ENCODE results near the gene CADM2. TPM values are rescaled to one million over a fixed set of nuclear protein-coding genes. Genes with fewer than 3 reads are reported as not detected.

Gene CADM2
- polyA plus RNA-seq, 1 donor from 2014 or later, result 4.5 TPM

DNA sequence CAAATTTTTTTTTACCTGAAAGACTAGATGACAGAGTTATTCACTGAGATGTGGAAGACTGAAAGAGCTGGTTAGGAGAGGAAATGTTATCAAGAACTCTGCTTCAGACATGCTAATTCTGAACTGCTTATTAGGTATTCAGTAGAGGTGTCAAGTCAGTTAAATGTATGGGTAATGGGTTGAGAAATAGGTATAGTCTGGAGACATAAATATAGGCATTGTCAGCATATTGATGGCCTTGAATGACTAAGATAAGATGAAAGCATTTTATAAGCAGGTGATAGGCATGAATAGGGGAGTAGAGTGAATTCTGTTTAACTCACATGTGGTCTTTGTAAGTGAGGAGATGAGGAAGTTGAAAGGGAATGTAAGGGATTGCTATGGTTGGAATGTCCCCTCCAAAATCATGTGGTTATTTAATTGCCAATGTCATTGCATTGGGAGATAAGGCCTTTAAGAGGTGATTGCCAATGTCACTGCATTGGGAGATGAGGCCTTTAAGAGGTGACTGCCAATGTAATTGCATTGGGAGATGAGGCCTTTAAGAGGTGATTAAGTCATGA lies 904.2 kb downstream of the CADM2 start:
- Histone ChIP-seq H3K9ac (ENCODE audit: low read length) (no peak overlapping the region), H3K9me3 (ENCODE audit: low read length) (no peaks in the 10 kb centered on the region), H3K79me2 (replicated peaks; ENCODE audit: insufficient read depth, low read length) (no peaks in the 10 kb centered on the region), H3K36me3 (ENCODE audit: insufficient read depth, low read length) (no peaks in the 10 kb centered on the region), H3K27me3 (ENCODE audit: insufficient read depth, low read depth, low read length) (no peaks in the 10 kb centered on the region), H3K9me2 (ENCODE audit: insufficient read depth, low read length) (no peaks in the 10 kb centered on the region), H4K20me1 (ENCODE audit: insufficient read depth) (no peaks in the 10 kb centered on the region), H3K4me3 (ENCODE audit: low read length) (no peak overlapping the region), H2AFZ (ENCODE audit: low read depth, low read length) (no peak overlapping the region), H3K27ac (ENCODE audit: low read length) (no peak overlapping the region), H3K4me2 (ENCODE audit: low read length) (no peak overlapping the region), H3F3A (ENCODE audit: insufficient read depth, low read length, poor library complexity, severe bottlenecking) (no peaks in the 10 kb centered on the region)
- TF ChIP-seq EP300 (conservative IDR thresholded peaks at IDR 0.05; ENCODE audit: poor library complexity, severe bottlenecking), result peak; percentile 90
- TF ChIP-seq POLR2AphosphoS5 (IDR thresholded peaks at IDR 0.05), result peak; percentile 59
- TF ChIP-seq, protein P1, sequence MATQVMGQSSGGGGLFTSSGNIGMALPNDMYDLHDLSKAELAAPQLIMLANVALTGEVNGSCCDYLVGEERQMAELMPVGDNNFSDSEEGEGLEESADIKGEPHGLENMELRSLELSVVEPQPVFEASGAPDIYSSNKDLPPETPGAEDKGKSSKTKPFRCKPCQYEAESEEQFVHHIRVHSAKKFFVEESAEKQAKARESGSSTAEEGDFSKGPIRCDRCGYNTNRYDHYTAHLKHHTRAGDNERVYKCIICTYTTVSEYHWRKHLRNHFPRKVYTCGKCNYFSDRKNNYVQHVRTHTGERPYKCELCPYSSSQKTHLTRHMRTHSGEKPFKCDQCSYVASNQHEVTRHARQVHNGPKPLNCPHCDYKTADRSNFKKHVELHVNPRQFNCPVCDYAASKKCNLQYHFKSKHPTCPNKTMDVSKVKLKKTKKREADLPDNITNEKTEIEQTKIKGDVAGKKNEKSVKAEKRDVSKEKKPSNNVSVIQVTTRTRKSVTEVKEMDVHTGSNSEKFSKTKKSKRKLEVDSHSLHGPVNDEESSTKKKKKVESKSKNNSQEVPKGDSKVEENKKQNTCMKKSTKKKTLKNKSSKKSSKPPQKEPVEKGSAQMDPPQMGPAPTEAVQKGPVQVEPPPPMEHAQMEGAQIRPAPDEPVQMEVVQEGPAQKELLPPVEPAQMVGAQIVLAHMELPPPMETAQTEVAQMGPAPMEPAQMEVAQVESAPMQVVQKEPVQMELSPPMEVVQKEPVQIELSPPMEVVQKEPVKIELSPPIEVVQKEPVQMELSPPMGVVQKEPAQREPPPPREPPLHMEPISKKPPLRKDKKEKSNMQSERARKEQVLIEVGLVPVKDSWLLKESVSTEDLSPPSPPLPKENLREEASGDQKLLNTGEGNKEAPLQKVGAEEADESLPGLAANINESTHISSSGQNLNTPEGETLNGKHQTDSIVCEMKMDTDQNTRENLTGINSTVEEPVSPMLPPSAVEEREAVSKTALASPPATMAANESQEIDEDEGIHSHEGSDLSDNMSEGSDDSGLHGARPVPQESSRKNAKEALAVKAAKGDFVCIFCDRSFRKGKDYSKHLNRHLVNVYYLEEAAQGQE (IDR thresholded peaks at IDR 0.05; ENCODE audit: borderline replicate concordance), result no peak
- TF ChIP-seq, protein P2, sequence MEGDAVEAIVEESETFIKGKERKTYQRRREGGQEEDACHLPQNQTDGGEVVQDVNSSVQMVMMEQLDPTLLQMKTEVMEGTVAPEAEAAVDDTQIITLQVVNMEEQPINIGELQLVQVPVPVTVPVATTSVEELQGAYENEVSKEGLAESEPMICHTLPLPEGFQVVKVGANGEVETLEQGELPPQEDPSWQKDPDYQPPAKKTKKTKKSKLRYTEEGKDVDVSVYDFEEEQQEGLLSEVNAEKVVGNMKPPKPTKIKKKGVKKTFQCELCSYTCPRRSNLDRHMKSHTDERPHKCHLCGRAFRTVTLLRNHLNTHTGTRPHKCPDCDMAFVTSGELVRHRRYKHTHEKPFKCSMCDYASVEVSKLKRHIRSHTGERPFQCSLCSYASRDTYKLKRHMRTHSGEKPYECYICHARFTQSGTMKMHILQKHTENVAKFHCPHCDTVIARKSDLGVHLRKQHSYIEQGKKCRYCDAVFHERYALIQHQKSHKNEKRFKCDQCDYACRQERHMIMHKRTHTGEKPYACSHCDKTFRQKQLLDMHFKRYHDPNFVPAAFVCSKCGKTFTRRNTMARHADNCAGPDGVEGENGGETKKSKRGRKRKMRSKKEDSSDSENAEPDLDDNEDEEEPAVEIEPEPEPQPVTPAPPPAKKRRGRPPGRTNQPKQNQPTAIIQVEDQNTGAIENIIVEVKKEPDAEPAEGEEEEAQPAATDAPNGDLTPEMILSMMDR (IDR thresholded peaks at IDR 0.05; ENCODE audit: poor library complexity, severe bottlenecking), result no peak

DNA sequence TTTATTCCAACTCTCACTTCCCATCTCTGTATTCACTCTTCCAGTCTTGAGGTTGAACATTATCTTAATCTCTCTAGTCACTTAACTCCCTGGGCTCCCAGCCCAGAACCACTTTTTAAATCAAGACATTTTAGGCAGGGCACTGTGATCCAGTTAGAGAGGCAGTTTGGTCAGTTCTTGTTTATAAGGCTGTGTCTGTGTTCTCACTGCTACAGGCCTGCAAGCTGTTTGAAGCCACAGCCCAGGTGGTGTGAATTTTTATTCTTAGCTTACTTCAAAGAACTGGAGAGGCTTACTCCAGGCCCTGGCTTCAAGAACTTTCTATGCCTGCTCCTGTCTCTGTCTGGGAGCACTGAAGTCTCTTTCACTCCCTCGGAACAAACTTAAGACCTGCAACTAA lies 906.1 kb downstream of the CADM2 start:
- TF ChIP-seq EP300 (conservative IDR thresholded peaks at IDR 0.05; ENCODE audit: poor library complexity, severe bottlenecking), result no peak
- no peak for TF ChIP-seq EZH2 (IDR thresholded peaks at IDR 0.05; ENCODE audit: borderline replicate concordance, insufficient read depth, low read length, poor library complexity, severe bottlenecking)
- no peak for TF ChIP-seq TAF1 (IDR thresholded peaks at IDR 0.05; ENCODE audit: low read depth)
- TF ChIP-seq RAD21 (conservative IDR thresholded peaks at IDR 0.05), result no peak
- TF ChIP-seq, protein P2 (IDR thresholded peaks at IDR 0.05; ENCODE audit: poor library complexity, severe bottlenecking), result no peak
- TF ChIP-seq, protein P1 (IDR thresholded peaks at IDR 0.05; ENCODE audit: borderline replicate concordance), result no peak
- TF ChIP-seq MXI1 (conservative IDR thresholded peaks at IDR 0.05; ENCODE audit: poor library complexity, severe bottlenecking), result no peak
- no peak for TF ChIP-seq SMC3 (conservative IDR thresholded peaks at IDR 0.05; ENCODE audit: poor library complexity)
- no peak for TF ChIP-seq POLR2AphosphoS5 (IDR thresholded peaks at IDR 0.05)
- no peak overlapping the region for H3K27ac ChIP-seq (ENCODE audit: low read length)

More for the DNA sequence above, 906.1 kb downstream of the CADM2 start:
- Histone ChIP-seq H3K9ac (ENCODE audit: low read length) (no peak overlapping the region), H3K4me2 (ENCODE audit: low read length) (no peak overlapping the region), H3K9me3 (ENCODE audit: low read length) (no peaks in the 10 kb centered on the region), H3K27me3 (ENCODE audit: insufficient read depth, low read depth, low read length) (no peaks in the 10 kb centered on the region), H2AFZ (ENCODE audit: low read depth, low read length) (no peak overlapping the region), H3K9me2 (ENCODE audit: insufficient read depth, low read length) (no peaks in the 10 kb centered on the region), H3K4me3 (ENCODE audit: low read length) (no peak overlapping the region), H3K36me3 (ENCODE audit: insufficient read depth, low read length) (no peaks in the 10 kb centered on the region), H3F3A (ENCODE audit: insufficient read depth, low read length, poor library complexity, severe bottlenecking) (no peaks in the 10 kb centered on the region), H4K20me1 (ENCODE audit: insufficient read depth) (no peaks in the 10 kb centered on the region), H3K79me2 (replicated peaks; ENCODE audit: insufficient read depth, low read length) (no peaks in the 10 kb centered on the region)

Measured in neural cell (in vitro differentiated cells).